Cerebellar nuclear complex (tissue), 1 donor: ENCODE results near the gene RNF19B.

Source experiments
- DNase-seq, 2 experiments: peaks; one replicate each; lab custom pipeline; 2025; lab: John Stamatoyannopoulos, UW

The RNF19B gene

GRCh38 chr1:32888134-32888533 lies 76.5 kb downstream of the RNF19B start:
- DNase-seq = no peak

GRCh38 chr1:32887623-32888022 lies 77.0 kb downstream of the RNF19B start:
- no peak for DNase-seq

GRCh38 chr1:32886828-32887414 lies 77.7 kb downstream of the RNF19B start:
- DNase-seq = no peak
